MV-4-11 (cell line): ENCODE measurements around the gene DRAP1.

Experiments
- DNase-seq: peaks from one replicate; lab custom pipeline; 2025; lab: John Stamatoyannopoulos, UW

Gene DRAP1, protein sequence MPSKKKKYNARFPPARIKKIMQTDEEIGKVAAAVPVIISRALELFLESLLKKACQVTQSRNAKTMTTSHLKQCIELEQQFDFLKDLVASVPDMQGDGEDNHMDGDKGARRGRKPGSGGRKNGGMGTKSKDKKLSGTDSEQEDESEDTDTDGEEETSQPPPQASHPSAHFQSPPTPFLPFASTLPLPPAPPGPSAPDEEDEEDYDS

DNA sequence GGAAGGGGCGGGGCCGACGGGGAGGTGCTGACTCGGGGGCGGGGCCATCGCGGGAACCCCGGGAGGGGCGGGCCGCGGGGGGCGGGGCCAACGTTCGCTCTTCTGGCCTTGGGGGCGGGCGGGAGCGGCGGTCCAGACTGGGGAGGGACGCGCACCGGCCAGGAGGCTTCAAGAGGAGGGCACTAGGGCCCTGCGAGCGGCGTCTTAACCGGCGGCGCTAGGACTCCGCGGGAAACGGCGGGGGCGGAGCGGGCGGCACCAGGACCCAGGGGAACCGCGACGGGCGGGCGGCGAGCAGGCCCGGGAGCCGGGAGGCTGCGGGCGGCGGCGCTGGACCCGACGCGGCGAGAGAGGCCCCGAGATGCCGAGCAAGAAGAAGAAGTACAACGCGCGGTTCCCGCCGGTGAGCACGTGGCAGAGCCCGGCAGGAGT, at the start of gene DRAP1:
TSS of gene DRAP1 (plus strand) at position 286 of the 432 bp plus-strand sequence. CDS start at position 362, 76 bp downstream.
- peak; percentile 96 for DNase-seq

DNA sequence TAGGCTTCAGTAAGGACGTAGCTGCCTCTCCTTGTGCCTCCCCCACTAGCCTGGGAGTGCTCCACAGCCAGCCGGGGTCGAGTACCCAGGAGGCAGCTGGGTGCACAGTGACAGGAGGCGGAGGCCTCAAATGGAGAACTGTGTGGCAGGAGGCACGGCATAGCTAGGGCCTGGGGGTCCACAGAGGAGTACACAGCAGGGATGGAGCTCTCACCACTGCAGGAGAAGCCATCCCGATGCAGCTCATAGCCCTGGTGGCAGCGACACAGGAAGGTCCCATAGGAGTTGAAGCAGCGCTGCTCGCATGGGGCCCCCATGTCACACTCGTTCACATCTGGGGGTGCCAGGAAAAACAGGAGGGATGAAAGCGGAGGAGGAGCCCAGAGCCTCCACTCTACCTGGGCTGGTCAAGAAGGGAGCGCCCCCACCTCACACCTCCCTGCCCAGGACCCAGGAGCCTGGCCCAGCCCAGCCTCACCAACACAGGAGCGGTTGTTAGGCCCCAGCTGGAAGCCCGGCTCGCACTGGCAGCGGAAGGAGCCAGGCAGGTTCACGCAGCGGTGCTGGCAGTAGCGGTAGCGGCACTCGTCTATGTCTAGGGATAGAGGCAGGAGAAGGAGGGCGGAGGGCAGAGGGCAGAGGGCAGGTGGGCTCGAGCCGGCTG, 49.5 kb upstream of the DRAP1 start:
- DNase-seq, result no peak

DNA sequence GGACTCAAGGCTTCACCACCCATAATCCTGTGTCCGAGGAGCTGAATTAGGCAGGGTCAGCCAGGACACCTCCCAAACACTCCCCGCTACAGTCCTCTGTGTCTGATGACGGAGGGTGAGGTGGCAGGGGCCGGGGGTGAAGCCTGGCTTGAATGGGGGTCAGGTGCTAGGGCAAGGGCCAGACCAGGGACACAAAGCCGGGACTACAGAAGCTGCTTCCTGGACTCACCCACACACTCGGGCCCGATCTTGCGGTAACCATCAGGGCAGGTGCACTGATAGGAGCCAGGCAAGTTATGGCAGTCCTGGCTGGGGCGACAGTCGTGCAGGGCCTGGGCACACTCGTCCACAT, 48.9 kb upstream of the DRAP1 start:
- DNase-seq, result no peak

DNA sequence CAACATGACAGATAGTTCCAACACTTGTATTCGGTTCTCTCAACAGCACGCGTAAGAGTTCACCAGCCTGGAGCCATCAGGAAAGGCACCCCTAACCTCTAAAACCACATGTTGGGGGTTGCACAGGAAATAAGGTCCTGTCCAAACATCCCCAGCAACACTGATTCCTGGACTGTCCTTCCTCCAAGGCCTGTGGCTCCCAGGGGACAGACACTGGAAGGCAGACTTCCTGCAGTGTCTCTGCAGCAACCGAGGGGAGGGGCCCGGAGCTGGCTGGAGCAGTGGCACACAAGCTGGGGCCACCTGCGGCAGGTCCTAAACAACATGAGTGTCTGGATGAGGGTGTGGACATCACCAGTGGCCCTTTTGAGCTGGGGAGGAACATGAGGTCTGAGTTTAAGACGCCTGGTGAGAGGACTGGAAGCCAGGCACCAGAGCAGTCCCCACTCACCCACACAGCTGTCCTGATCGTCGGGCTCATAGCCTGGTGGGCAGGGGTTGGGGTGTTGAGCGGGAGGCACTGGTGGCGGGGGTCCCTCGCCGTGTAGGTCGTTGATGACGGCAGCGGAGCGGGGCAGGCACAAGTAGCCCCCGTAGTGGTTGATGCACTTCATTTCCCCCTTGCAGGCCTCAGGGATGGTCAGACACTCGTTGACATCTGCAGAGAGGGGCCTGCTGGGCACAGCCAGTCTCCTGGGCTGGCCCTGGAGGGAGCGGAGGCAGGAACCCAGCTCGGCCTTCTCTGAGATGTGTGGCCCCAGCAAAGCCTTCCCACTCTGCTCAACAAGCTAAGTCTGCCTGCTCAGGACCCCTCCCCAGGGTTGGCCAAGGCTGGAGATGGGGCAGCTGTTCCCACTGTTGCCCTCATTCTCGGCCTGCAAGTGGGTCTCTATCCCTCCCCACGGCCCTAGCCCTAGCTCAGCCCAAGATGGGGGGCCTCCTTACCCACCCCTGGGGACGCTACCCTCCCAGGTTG, 48.2 kb upstream of the DRAP1 start:
- DNase-seq, result peak; percentile 47

DNA sequence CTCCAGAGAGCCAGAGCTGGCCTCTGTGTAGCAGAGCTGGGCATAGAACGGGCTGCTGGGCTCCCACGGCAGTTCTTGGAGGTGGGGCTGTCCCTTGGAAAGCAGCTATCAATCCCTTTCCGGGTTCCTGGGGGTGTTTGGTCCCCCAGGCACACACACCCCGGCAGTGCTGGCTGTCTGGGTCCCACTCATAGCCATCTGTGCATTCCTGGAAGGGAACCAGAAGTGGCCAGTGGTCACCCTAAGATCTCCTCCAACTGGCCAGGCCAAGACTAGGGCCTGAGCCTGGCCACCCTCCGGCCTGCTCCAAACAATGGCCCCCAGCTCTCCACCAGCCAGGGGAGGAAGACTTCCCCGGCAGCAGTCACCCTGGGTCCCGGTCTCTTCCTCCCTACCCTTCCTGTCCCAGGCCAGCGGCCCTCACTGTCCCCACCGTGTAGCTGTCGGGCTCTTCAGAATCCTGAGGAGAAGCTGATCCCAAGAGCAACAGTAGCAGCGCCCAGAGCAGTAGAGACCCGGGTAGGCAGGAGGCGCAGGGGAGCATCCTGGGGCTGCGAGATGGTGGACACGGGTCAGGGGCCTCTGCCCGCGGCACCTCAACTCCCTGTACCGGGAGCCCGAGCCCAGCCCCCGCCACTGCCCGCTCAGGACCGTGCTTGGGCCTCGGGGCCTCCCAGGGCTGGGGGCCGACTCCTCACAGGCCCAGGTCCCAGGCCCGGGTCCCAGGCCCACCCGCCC, 47.2 kb upstream of the DRAP1 start:
- no peak for DNase-seq

DNA sequence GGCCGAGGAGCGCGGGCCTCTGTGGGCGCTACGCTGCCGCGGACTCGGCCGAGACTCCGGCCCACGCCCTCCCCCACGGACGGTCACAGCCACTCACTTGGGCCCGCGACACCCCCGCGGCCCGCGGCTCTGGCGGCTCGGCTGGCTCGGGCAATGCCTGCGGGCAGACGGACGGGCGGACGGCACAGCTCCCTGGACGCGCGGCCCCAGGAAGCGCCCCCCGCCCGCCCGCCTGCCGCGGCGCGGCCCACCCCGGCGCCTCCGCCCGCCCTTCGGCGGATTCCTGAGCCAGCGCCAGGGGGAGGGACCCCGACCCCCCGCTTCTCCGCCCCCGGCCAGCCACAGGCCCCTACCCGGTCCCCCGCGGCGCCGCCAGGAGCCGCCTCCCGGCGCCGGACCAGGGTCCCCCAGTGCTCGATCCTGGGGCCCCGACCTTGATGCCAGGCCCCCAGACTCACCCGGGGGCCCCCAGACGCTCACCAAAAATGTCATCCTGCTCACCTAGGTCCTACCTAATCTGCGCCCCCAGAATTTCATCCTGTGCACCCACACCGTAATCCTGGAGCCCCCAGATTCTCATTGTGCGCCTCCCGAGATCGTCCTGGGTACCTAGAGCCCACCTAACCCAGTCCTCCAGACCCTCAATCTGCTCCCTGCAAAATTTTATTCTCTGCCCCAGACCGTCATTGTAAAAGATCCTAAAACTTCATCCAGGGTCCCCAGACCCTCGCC, 46.5 kb upstream of the DRAP1 start, which contains the start of gene EFEMP2:
TSS of gene EFEMP2 (minus strand) at position 215 of the 732 bp plus-strand sequence. CDS start 446 bp downstream, outside the sequence.
- no peak for DNase-seq

DNA sequence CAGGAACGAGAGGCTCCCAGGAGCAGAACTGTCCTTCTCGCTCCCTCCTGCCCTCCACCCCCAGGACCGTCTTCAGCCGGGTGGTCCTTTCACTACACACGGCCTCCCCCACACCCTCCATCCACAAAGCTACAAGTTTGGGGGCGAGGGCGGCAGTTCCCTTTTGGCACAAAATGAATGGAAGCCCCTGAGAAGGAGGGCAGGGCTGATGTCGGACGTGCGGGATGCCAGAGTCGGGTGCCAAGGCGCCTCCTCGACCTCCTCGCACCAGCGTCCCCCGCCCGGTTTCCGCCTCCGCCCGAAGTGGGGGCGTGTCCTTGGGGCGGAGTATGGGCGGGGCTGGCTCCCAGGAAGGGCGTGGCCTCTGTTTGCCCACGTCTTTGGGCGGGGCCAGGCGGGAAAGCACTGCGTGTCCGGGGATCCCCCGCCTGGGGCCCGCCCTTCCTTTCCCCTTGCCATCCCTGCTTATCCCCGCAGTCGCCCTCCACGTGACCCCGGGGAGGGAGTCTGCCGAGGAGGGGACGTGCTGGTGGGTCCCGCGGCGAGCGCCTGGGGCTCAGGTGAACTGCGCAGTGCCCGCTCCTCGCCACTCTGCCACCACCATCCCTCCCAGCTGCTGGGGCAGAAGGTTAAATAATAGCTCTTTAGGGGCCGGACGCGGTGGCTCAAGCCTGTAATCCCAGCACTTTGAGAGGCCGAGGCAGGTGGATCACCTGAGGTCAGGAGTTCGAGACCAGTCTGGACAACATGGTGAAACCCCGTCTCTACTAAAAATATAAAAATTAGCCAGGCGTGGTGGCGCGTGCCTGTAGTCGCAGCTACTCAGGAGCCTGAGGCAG, 45.7 kb upstream of the DRAP1 start:
- peak; percentile 80 for DNase-seq

DNA sequence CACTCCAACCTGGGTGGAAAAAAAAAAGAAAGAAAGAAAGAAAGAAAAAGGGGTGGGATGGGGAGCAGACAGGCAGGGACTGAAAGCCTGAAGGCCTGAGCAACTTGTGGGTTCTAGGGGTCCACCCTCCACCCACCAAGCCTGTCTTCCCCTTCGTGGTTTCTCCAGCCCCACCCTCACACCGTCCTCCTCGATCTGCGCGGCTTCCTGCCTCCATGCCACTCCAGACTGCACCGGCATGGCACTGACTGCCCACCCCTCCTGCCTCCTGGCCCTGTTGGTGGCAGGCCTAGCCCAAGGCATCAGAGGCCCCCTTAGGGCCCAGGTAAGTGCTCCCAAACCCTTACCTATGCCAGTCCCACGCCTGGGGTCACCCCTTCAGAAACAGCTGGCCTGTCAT, 39.6 kb upstream of the DRAP1 start, which contains the start of gene CTSW:
TSS of gene CTSW (plus strand) at position 221 of the 400 bp plus-strand sequence. CDS start at position 239, 18 bp downstream.
- DNase-seq, result peak; percentile 21

DNA sequence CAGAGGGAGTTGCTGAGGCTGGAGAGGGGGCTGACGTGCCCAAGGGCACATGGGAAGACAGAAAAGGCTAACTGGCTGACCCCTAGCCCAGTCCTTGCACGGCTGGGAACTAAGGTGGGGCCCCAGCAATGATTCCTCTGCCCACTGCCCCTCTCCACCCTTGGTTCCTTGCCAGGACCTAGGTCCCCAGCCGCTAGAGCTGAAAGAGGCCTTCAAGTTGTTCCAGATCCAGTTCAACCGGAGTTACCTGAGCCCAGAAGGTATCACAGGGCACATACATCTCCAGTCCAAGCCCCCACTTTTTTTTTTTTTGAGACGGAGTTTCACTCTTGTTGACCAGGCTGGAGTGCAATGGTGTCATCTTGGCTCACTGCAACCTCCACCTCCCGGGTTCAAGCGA, 39.2 kb upstream of the DRAP1 start:
- DNase-seq, result no peak

DNA sequence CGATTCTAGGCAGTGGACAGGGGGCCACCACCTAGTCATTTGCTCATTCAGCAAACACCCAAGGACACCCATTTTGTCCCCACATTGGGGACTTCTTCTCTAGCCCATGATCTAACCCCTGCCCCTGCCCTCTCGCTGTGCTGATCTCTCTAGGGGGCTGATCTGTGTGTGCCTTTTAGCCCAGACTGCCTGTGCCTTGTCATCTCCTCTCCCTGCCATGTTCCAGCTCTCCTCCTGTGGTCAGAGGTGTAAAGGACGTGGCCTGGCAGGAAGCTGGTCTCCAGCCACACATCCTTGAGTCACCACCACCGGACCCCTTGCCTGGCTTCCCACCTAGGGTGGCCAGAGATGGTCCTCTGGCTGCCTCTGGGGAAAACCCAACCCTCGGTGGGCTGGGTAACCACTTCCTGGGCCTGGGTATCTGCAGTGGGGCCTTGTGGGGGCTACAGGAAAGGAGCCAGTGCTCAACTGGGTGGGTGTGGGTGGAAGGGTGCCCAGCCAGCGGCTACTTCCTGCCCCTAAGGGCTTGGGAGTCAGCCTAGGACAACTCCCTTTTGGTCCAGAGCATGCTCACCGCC, 38.3 kb upstream of the DRAP1 start:
- DNase-seq, result no peak

DNA sequence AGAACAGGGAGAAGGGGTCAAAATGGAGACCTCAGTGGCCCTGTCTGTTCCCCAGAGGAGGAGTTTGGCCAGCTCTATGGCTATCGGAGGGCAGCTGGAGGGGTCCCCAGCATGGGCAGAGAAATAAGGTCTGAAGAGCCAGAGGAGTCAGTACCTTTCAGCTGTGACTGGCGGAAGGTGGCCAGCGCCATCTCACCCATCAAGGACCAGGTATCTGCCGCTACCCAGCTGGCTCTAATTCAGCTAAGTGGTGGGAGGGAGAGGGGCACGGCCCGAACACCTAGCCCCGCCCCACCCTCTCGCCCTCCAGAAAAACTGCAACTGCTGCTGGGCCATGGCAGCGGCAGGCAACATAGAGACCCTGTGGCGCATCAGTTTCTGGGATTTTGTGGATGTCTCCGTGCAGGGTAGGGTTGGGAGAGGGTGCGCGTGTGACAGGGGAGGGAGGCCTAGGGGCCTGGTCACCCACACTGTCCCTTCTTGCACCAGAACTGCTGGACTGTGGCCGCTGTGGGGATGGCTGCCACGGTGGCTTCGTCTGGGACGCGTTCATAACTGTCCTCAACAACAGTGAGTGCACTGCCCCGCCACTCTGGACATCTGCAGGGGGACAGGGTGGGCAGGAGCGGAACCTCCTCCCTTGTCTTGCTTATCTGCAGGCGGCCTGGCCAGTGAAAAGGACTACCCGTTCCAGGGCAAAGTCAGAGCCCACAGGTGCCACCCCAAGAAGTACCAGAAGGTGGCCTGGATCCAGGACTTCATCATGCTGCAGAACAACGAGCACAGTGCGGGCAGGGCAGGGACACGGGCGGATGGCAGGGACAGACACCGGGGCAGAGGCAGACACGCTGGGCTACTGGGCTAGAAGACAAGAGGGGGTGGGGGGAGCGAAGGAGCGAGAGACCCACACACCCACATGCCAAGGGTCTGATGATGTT, 36.8 kb upstream of the DRAP1 start:
- no peak for DNase-seq

DNA sequence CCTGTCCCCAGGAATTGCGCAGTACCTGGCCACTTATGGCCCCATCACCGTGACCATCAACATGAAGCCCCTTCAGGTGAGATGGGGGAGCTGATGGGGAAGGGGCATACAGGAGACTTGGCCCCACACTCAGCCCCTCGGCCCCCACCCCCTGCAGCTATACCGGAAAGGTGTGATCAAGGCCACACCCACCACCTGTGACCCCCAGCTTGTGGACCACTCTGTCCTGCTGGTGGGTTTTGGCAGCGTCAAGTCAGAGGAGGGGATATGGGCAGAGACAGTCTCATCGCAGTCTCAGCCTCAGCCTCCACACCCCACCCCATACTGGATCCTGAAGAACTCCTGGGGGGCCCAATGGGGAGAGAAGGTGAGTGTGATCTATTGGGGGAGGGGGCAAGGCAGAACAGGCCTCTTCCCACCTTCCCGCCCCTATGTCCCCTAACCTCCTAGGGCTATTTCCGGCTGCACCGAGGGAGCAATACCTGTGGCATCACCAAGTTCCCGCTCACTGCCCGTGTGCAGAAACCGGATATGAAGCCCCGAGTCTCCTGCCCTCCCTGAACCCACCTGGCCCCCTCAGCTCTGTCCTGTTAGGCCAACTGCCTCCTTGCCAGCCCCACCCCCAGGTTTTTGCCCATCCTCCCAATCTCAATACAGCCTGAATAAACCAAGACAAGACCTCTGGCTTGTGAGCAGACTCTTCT, 36.0 kb upstream of the DRAP1 start:
- no peak for DNase-seq

DNA sequence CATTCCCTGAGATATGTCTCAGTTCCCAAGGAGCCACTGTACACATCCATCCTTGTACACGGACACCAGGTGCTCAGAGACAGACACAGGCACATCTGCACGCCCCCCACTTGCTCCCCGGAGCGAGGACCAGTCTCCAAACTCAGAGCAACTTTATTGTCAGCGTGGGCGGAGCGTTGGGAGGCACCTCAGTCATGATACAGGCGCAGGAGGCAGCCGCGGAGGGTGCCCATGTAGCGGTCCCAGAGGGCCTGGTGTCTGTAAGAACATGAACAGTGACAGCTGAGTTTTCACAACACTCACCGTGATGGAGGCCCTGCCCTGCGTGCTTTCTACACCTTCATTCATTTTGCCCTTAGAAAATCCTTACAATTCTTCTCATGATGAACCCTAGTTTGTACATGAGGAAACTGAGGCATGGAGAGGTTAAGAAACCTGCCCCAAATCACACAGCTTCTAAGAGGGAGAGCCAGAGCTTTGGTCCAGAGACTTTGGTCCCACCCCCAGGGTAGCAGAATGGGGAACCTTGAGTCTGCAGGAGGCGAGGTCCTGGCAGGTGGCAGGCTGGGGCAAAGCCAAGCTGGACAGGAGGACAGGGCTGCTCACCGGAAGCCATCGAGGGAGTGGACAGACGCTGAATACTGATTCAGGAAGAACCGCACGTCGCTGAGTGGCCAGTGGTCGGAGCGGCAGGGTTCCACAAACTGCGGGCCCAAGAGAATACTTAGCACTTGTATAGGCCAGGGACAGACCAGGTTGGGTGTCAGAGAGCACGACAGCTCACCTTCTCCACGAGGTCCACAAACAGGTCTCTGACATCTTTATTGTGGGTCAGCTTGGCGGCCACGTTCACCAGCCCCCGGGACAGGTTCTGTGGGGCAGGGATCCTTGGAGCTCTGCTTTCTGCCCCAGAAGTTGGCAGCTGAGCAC, 35.2 kb upstream of the DRAP1 start:
- DNase-seq, result no peak

DNA sequence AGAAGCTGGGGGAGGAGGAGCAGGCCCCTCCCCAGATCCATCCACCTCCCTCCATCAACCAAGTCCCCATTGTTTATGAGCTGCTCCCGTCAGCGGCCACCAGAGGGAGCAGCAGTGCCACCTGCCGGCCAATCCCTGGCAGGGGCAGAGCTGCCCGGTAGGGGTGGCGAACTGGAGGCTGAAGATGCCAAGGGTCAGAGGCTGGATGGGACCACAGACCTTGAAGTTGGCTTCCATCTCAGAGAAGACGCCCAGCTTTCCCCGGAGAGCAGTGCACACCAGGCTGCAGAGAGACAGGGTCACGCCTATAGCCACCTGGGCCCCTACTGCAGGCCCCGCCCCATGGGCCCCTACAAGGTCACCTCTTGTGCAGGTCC, 34.5 kb upstream of the DRAP1 start:
- peak; percentile 61 for DNase-seq

DNA sequence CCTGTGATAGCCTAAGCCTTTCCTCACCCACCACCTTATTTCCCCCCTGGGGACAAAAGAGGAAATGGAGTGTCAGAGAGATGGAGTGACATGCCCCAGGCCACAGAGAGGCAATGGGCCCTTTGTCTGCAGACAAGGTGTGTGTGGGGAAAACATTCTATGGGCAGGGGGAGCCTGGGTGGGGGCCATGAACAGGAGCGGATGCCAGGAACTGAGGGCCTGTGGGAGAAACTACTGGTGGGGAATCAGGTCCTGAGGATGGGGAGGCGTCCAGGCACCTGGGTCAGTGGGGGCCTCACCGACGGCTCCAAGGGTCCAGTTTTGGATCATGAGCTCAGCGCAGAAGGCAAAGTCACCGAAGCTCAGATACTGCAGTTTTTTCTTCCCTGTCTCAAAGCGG, 34.0 kb upstream of the DRAP1 start:
- DNase-seq, result no peak

DNA sequence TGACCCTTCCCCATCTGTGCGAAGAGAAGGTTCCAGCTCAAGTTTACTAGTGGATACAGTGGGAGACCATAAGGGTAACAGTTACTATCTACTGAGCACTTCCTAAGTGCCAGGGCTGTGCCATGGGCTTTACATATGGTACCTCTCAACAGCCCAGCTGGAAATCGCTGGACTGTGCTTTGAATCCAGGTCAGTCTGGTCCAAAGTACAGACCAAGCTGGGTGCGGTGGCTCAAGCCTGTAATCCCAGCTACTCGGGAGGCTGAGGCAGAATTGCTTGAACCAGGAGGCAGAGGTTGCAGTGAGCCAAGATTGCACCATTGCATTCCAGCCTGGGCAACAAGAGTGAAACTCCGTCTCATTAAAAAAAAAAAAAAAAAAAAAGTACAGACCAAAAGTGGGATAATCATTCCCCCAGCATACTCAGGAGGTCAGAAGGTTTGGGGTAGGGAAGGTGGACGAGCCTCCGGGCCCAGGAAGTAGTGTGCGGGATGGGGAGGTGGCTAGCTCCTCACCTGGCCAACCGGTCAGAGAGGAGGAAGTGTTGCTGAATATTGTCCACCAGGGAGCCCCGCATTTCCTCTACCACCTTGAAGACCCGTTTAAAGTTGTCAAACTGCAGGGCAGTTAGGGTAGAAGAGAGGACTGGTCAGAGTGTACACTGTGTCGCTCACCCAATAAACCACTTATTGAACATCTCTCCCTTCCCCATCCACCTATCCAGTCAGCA, 33.3 kb upstream of the DRAP1 start:
- DNase-seq, result no peak
